H1 (cell line): Measurements from ENCODE around the gene OBSL1. TPM values are rescaled to one million over a fixed set of nuclear protein-coding genes. Genes with fewer than 3 reads are reported as not detected.

Experiments used
- CTCF ChIA-PET: fragments of 300-600 bp; sonication (Branson Sonifier 250); formaldehyde crosslinking; loops from one replicate; lab custom pipeline; 2021; ENCODE audit not compliant: partially characterized antibody; lab: Charles Lee
- POLR2A ChIA-PET: fragments of 300-600 bp; sonication (Branson Sonifier 250); formaldehyde crosslinking; loops from one replicate; lab custom pipeline; 2021; ENCODE audit warnings: inconsistent platforms; ENCODE audit not compliant: partially characterized antibody; lab: Charles Lee
- DNase-seq, 2 experiments: peaks; one replicate each; pipeline versions ENCODE4 v3.0.0 to v3.0.0-alpha.2; 2010 to 2022; ENCODE audit warnings: low spot score in 2 of 2, low read depth in 1 of 2, mixed read lengths in 1 of 2
- FAIRE-seq: peaks from 2 replicates; lab custom pipeline; 2011; peaks lifted over from hg19 to GRCh38; lab: Jason Lieb, UNC
- H2AFZ ChIP-seq: 2 replicates; pipeline ENCODE4 v1.8.1; 2012; ENCODE audit warnings: low read length, inconsistent platforms
- H2AK5ac ChIP-seq: 2 replicates; pipeline ENCODE4 v1.6.1; 2013; ENCODE audit warnings: low read depth, low read length
- H2BK120ac ChIP-seq: replicated peaks from 2 replicates; pipeline ENCODE3; 2013; ENCODE audit warnings: low read depth, low read length, inconsistent platforms
- H2BK12ac ChIP-seq: 2 replicates; pipeline ENCODE4 v1.6.1; 2013; ENCODE audit warnings: low read depth, low read length
- H2BK15ac ChIP-seq: 2 replicates; pipeline ENCODE4 v1.6.1; 2013; ENCODE audit warnings: low read length
- H2BK20ac ChIP-seq: 2 replicates; pipeline ENCODE4 v1.6.1; 2013; ENCODE audit warnings: low read length
- H2BK5ac ChIP-seq: 2 replicates; pipeline ENCODE4 v1.6.1; 2013; ENCODE audit warnings: low read depth, low read length
- H3K14ac ChIP-seq: 2 replicates; pipeline ENCODE4 v1.6.1; 2013; ENCODE audit warnings: inconsistent platforms; ENCODE audit not compliant: insufficient read length
- H3K18ac ChIP-seq: 2 replicates; pipeline ENCODE4 v1.6.1; 2013; ENCODE audit warnings: low read length; ENCODE audit errors: extremely low read depth
- H3K23ac ChIP-seq: 2 replicates; pipeline ENCODE4 v1.6.1; 2013; ENCODE audit warnings: inconsistent platforms; ENCODE audit not compliant: insufficient read length
- H3K23me2 ChIP-seq: 2 replicates; pipeline ENCODE4 v1.6.1; 2013; ENCODE audit warnings: low read depth, low read length
- H3K27ac ChIP-seq: 2 replicates; pipeline ENCODE4 v1.6.1; 2011; ENCODE audit warnings: low read depth, low read length, inconsistent platforms
- H3K27me3 ChIP-seq, 4 experiments: replicated peaks in 1 of 4; 1 replicate in 1 of 4; 2 replicates in 3 of 4; pipeline versions ENCODE4 v1.6.1 to v1.8.1; 2011 to 2013; ENCODE audit warnings: low read length in 3 of 4, mild to moderate bottlenecking in 3 of 4, inconsistent platforms in 2 of 4, mixed read lengths in 2 of 4, moderate library complexity in 1 of 4; ENCODE audit not compliant: control insufficient read depth in 3 of 4, insufficient read depth in 3 of 4; ENCODE audit errors: extremely low read depth in 1 of 4
- H3K36me3 ChIP-seq, 4 experiments: 2 replicates each; pipeline versions ENCODE4 v1.6.1 to v1.8.1; 2011 to 2013; ENCODE audit warnings: mild to moderate bottlenecking in 4 of 4, low read length in 3 of 4, moderate library complexity in 2 of 4, control low read depth in 1 of 4, inconsistent platforms in 1 of 4; ENCODE audit not compliant: insufficient read depth in 4 of 4, control insufficient read depth in 2 of 4
- H3K4ac ChIP-seq: replicated peaks from 2 replicates; pipeline ENCODE3; 2013; ENCODE audit warnings: low read length, low read depth, mixed read lengths, inconsistent platforms; ENCODE audit not compliant: insufficient read length
- H3K4me1 ChIP-seq, 4 experiments: replicated peaks in 1 of 4; 1 replicate in 1 of 4; 2 replicates in 3 of 4; pipeline versions ENCODE4 v1.6.1 to v1.8.1; 2011 to 2013; ENCODE audit warnings: low read length in 3 of 4, inconsistent platforms in 2 of 4, mixed read lengths in 1 of 4; ENCODE audit not compliant: insufficient read depth in 4 of 4, control insufficient read depth in 3 of 4
- H3K4me2 ChIP-seq, 2 experiments: 2 replicates each; pipeline versions ENCODE4 v1.6.1 to v1.8.1; 2011 to 2013; ENCODE audit warnings: low read depth in 2 of 2, low read length in 2 of 2, control low read depth in 1 of 2, inconsistent platforms in 1 of 2, mild to moderate bottlenecking in 1 of 2; ENCODE audit not compliant: insufficient read depth in 1 of 2
- H3K4me3 ChIP-seq, 4 experiments: fragments of 200-600, 300-600 bp in 1 of 4; sonication (generic), shearing (Covaris generic), sonication (Bioruptor Twin) in 1 of 4; 2 replicates each; pipeline versions ENCODE4 v1.5.1 to v1.8.1; 2011 to 2016; ENCODE audit warnings: low read length in 4 of 4, low read depth in 3 of 4, control low read depth in 2 of 4, inconsistent platforms in 2 of 4, mild to moderate bottlenecking in 2 of 4, mixed read lengths in 1 of 4, moderate library complexity in 1 of 4; ENCODE audit not compliant: insufficient read depth in 2 of 4; ENCODE audit errors: extremely low read depth in 1 of 4
- H3K56ac ChIP-seq: replicated peaks from 2 replicates; pipeline ENCODE3; 2013; ENCODE audit warnings: low read depth, mild to moderate bottlenecking, mixed read lengths, low read length, inconsistent platforms; ENCODE audit not compliant: insufficient read length
- H3K79me1 ChIP-seq: 2 replicates; pipeline ENCODE4 v1.6.1; 2013; ENCODE audit warnings: low read depth, low read length, control low read depth
- H3K79me2 ChIP-seq, 2 experiments: 2 replicates each; pipeline versions ENCODE4 v1.6.1 to v1.8.1; 2012 to 2013; ENCODE audit warnings: low read length in 2 of 2, mild to moderate bottlenecking in 2 of 2, inconsistent platforms in 1 of 2; ENCODE audit not compliant: insufficient read depth in 2 of 2, control insufficient read depth in 1 of 2
- H3K9ac ChIP-seq, 4 experiments: replicated peaks in 1 of 4; 1 replicate in 1 of 4; 2 replicates in 3 of 4; pipeline versions ENCODE4 v1.6.1 to v1.8.1; 2011 to 2013; ENCODE audit warnings: low read depth in 3 of 4, low read length in 3 of 4, control low read depth in 2 of 4, mild to moderate bottlenecking in 2 of 4, moderate library complexity in 2 of 4, inconsistent platforms in 1 of 4; ENCODE audit errors: extremely low read depth in 1 of 4
- H3K9me3 ChIP-seq, 2 experiments: 2 replicates each; pipeline versions ENCODE4 v1.6.1 to v1.8.1; 2012 to 2013; ENCODE audit warnings: mild to moderate bottlenecking in 2 of 2, moderate library complexity in 2 of 2, control low read depth in 1 of 2, inconsistent platforms in 1 of 2, low read depth in 1 of 2, low read length in 1 of 2, mixed read lengths in 1 of 2; ENCODE audit not compliant: insufficient read depth in 2 of 2
- H4K20me1 ChIP-seq, 2 experiments: replicated peaks in 1 of 2; 2 replicates each; pipeline versions ENCODE3 to v1.8.1; 2011 to 2013; ENCODE audit warnings: inconsistent platforms in 2 of 2, low read length in 2 of 2, mild to moderate bottlenecking in 1 of 2; ENCODE audit not compliant: insufficient read depth in 2 of 2, control insufficient read depth in 1 of 2
- H4K5ac ChIP-seq: 2 replicates; pipeline ENCODE4 v1.6.1; 2013; ENCODE audit warnings: low read length, low read depth, mixed read lengths, inconsistent platforms; ENCODE audit not compliant: insufficient read length
- H4K8ac ChIP-seq: 2 replicates; pipeline ENCODE4 v1.8.0; 2013; ENCODE audit warnings: mild to moderate bottlenecking, moderate library complexity, low read length, inconsistent platforms; ENCODE audit not compliant: insufficient read depth; ENCODE audit errors: extremely low read depth
- H4K91ac ChIP-seq: replicated peaks from 2 replicates; pipeline ENCODE3; 2013; ENCODE audit warnings: low read length, mixed read lengths, inconsistent platforms; ENCODE audit not compliant: insufficient read length
- ASH2L ChIP-seq: fragments of 200-600, 300-600 bp; sonication (generic); IDR thresholded peaks from one replicate; pipeline ENCODE4 v1.7.1; 2017; ENCODE audit warnings: low read length
- CTBP2 ChIP-seq: IDR thresholded peaks from 2 replicates; pipeline ENCODE4 v1.7.0; 2011; ENCODE audit warnings: borderline replicate concordance, mild to moderate bottlenecking, moderate library complexity, mixed read lengths, low read length; ENCODE audit not compliant: insufficient read depth, insufficient read length
- CTCF ChIP-seq, 3 experiments: IDR thresholded peaks; 1 replicate in 2 of 3; 2 replicates in 1 of 3; pipeline versions ENCODE4 v1.5.1 to v1.6.1; 2011; ENCODE audit warnings: low read length in 3 of 3, mild to moderate bottlenecking in 3 of 3, inconsistent platforms in 2 of 3, low read depth in 1 of 3, moderate library complexity in 1 of 3; ENCODE audit not compliant: insufficient read depth in 1 of 3; ENCODE audit errors: control extremely low read depth in 1 of 3
- EGR1 ChIP-seq: IDR thresholded peaks from 2 replicates; pipeline ENCODE4 v1.6.1; 2011; ENCODE audit warnings: low read depth, low read length, borderline replicate concordance
- RAD21 ChIP-seq, 2 experiments: IDR thresholded peaks in 1 of 2; conservative IDR thresholded peaks in 1 of 2; 2 replicates each; pipeline ENCODE4 v1.6.1; 2011; ENCODE audit warnings: low read depth in 2 of 2, low read length in 2 of 2, improper control_type of control experiment in 1 of 2, inconsistent platforms in 1 of 2, mild to moderate bottlenecking in 1 of 2, moderate library complexity in 1 of 2
- SIX5 ChIP-seq: IDR thresholded peaks from 2 replicates; pipeline ENCODE4 v1.6.1; 2011; ENCODE audit warnings: mild to moderate bottlenecking, low read depth, low read length
- SP1 ChIP-seq: IDR thresholded peaks from 2 replicates; pipeline ENCODE4 v1.6.1; 2011; ENCODE audit warnings: low read depth, low read length
- WGBS, 2 experiments: shearing (Covaris generic) in 1 of 2; methylation state at CpG; one replicate each; pipeline versions ENCODE4 v1.1.6 to v1.1.7; 2013 to 2015; ENCODE audit warnings: low lambda C conversion rate in 2 of 2, mixed read lengths in 2 of 2, inconsistent platforms in 1 of 2, low coverage in 1 of 2, missing lambda C conversion rate in 1 of 2; ENCODE audit not compliant: insufficient replicate concordance in 2 of 2, insufficient coverage in 1 of 2, insufficient read length in 1 of 2; ENCODE audit errors: extremely low coverage in 1 of 2, missing lambda C conversion rate in 1 of 2; 5-methylcytosine and 5-hydroxymethylcytosine counted together
- polyA plus RNA-seq, 7 experiments: library from polyadenylated mRNA; depleted of rRNA in 3 of 7; stranded (reverse) in 5 of 7; unstranded in 2 of 7; fragments of >200 nt in 5 of 7; fragments of 200-250 nt in 2 of 7; gene quantifications; 1 replicate in 5 of 7; 2 replicates in 1 of 7; 4 replicates in 1 of 7; pipeline versions ENCODE4 v1.2.1 to v1.2.3, GENCODE V29; 2011 to 2013; ENCODE audit warnings: missing spikeins in 2 of 7, mixed read lengths in 2 of 7
- total RNA-seq: library from RNA; stranded (reverse); fragmentation: NEBNext Ultra II Directional; extraction: Animal tissue kit (Norgen Biotek cat#: 25700); gene quantifications from 2 replicates; pipeline ENCODE4 v1.2.1, GENCODE V29; 2021

The OBSL1 gene
- total and polyA plus RNA-seq, 2 of the 8 experiments (the other 6 are each of a cell fraction or from before 2014, with no cell fraction given) = 116 to 127 TPM

GRCh38 chr2:219595256-219595655, 23.9 kb upstream of the OBSL1 start:
- no peak overlapping the region for H3K23ac ChIP-seq
- no peaks in the 10 kb centered on the region for H3K36me3 ChIP-seq
- no peak overlapping the region for H2AFZ ChIP-seq
- H3K9ac ChIP-seq = no peak overlapping the region
- no peak overlapping the region; the same call in 1 of the 2 replicates for H3K18ac ChIP-seq
- DNase-seq (no peak), FAIRE-seq (no peak)
- H3K9me3 ChIP-seq = no peaks in the 10 kb centered on the region
- no peak overlapping the region for H3K4me2 ChIP-seq
- ChIA-PET CTCF (interaction anchor here (0.7 to 14.4 kb wide), 12 partner anchors 11 to 101 kb away, joined by 3 to 143 read pairs (median 4); partner anchors contain the start of genes INHA and OBSL1), POLR2A (interaction anchor here (0.7 to 13.4 kb wide), 6 partner anchors 19 to 51 kb away, joined by 3 to 127 read pairs (median 26); partner anchors contain the start of genes CHPF, INHA, OBSL1 and TMEM198)
- H2BK12ac ChIP-seq = no peak overlapping the region
- no peak overlapping the region for H3K56ac ChIP-seq
- no peak overlapping the region for H2BK20ac ChIP-seq
- peak overlapping the region; percentile 58 for H4K91ac ChIP-seq
- no peak overlapping the region for H3K4ac ChIP-seq
- H3K4me1 ChIP-seq = peaks cover 0 to 13% (median 2%) of the 10 kb centered on the region in 4 experiments; a peak in 4 of 7 replicates
- no peak overlapping the region for H4K8ac ChIP-seq
- H3K27me3 ChIP-seq = no peaks in the 10 kb centered on the region
- no peaks in the 10 kb centered on the region; the same call in 1 of the 2 replicates for H3K79me1 ChIP-seq
- peaks cover 2% of the 10 kb centered on the region; the same call in 1 of the 2 replicates for H3K23me2 ChIP-seq
- H3K27ac ChIP-seq = peak overlapping the region; percentile 18; the same call in 1 of the 2 replicates
- TF ChIP-seq SIX5 (no peak), RAD21 (IDR thresholded peaks at IDR 0.05 in 1 of 2, conservative IDR thresholded peaks at IDR 0.05 in 1 of 2; ENCODE audit: low read depth in 2 of 2, low read length in 2 of 2) (peak; percentile 49 to 58; a peak in 3 of 4 replicates), ASH2L (peak; percentile 29), SP1 (peak; percentile 37; the same call in 1 of the 2 replicates), CTCF (IDR thresholded peaks at IDR 0.05; ENCODE audit: control extremely low read depth in 1 of 3, insufficient read depth in 1 of 3, low read depth in 1 of 3, low read length in 3 of 3) (peak; percentile 35), CTBP2 (no peak), EGR1 (no peak)
- H2AK5ac ChIP-seq = no peak overlapping the region
- WGBS, 2 experiments = 66% methylated on average over 3 of the region's 3 CpGs; no CpG with 5 or more reads in 1 of the 2 experiments
- H2BK5ac ChIP-seq = no peak overlapping the region
- H3K79me2 ChIP-seq = no peaks in the 10 kb centered on the region
- no peak overlapping the region for H2BK120ac ChIP-seq
- no peak overlapping the region for H4K5ac ChIP-seq
- no peak overlapping the region for H3K4me3 ChIP-seq
- H3K14ac ChIP-seq = no peak overlapping the region
- H2BK15ac ChIP-seq = no peak overlapping the region
- H4K20me1 ChIP-seq = no peaks in the 10 kb centered on the region
